HK-2 (cell line): ENCODE data around the gene ANAPC1.
"Not testable (repeated sequence)": the region's sequence is repeated elsewhere in the genome, so short reads cannot be mapped to it uniquely, and the experiment has no call there.

Source experiments
- DNase-seq: peaks from one replicate; pipeline ENCODE4 v3.0.0-alpha.2; 2018; ENCODE audit not compliant: unreplicated experiment

ANAPC1 gene

GRCh38 chr2:111790633-111791032, 93.4 kb downstream of the ANAPC1 start:
- not testable (repeated sequence) for DNase-seq

GRCh38 chr2:111784081-111784480, 99.9 kb downstream of the ANAPC1 start:
- DNase-seq: not testable (repeated sequence)

GRCh38 chr2:111782195-111782594, 101.8 kb downstream of the ANAPC1 start:
- not testable (repeated sequence) for DNase-seq

- not testable (repeated sequence) for DNase-seq
Observed at GRCh38 chr2:111781443-111782094, 102.4 kb downstream of the ANAPC1 start.

- not testable (repeated sequence) for DNase-seq
Observed at GRCh38 chr2:111777155-111777554, 106.8 kb downstream of the ANAPC1 start.

- DNase-seq: not testable (repeated sequence)
Observed at GRCh38 chr2:111776296-111776695, 107.7 kb downstream of the ANAPC1 start.

- DNase-seq: not testable (repeated sequence)
Observed at GRCh38 chr2:111772180-111772579, 111.8 kb downstream of the ANAPC1 start.

- not testable (repeated sequence) for DNase-seq
Observed at GRCh38 chr2:111770916-111771658, 112.9 kb downstream of the ANAPC1 start.

- DNase-seq: not testable (repeated sequence)
Observed at GRCh38 chr2:111768266-111769190, 115.5 kb downstream of the ANAPC1 start.

- DNase-seq: not testable (repeated sequence)
Observed at GRCh38 chr2:111767087-111767486, 116.9 kb downstream of the ANAPC1 start.

- DNase-seq: not testable (repeated sequence)
Observed at GRCh38 chr2:111766295-111766694, 117.7 kb downstream of the ANAPC1 start.

GRCh38 chr2:111764151-111764550, 119.8 kb downstream of the ANAPC1 start:
- not testable (repeated sequence) for DNase-seq

- DNase-seq: not testable (repeated sequence)
Observed at GRCh38 chr2:111760697-111761284, 123.2 kb downstream of the ANAPC1 start.

GRCh38 chr2:111752533-111752932, 131.5 kb downstream of the ANAPC1 start:
- not testable (repeated sequence) for DNase-seq

GRCh38 chr2:111750641-111751040, 133.4 kb downstream of the ANAPC1 start:
- not testable (repeated sequence) for DNase-seq

GRCh38 chr2:111748429-111748828, 135.6 kb downstream of the ANAPC1 start:
- not testable (repeated sequence) for DNase-seq

- DNase-seq: not testable (repeated sequence)
Observed at GRCh38 chr2:111747410-111748115, 136.4 kb downstream of the ANAPC1 start.

GRCh38 chr2:111744751-111745150, 139.2 kb downstream of the ANAPC1 start:
- DNase-seq: not testable (repeated sequence)

GRCh38 chr2:111741517-111741916, 142.5 kb downstream of the ANAPC1 start:
- not testable (repeated sequence) for DNase-seq

- not testable (repeated sequence) for DNase-seq
Observed at GRCh38 chr2:111735838-111736721, 147.9 kb downstream of the ANAPC1 start.
